ENCODE results near the gene ATP1A1.

Gene ATP1A1

DNA sequence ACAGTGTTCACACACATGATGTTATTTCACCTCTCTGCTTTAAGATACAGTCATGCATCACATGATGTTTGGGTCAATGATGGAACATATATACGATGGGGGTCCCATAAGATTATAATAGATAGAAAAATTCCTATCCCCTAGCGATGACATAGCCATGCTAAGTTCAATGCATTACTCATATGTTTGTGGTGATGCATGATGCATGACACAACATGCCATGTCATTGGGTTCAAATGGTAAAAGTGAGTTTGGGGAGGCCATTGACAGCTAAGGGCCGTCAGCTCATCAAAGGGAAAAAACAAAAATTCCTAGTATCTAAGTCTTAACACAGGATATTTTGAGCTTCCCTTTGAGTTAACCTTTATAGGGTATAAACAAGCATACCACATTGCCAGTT, 73.6 kb downstream of the ATP1A1 start:
- no peak for DNase-seq

DNA sequence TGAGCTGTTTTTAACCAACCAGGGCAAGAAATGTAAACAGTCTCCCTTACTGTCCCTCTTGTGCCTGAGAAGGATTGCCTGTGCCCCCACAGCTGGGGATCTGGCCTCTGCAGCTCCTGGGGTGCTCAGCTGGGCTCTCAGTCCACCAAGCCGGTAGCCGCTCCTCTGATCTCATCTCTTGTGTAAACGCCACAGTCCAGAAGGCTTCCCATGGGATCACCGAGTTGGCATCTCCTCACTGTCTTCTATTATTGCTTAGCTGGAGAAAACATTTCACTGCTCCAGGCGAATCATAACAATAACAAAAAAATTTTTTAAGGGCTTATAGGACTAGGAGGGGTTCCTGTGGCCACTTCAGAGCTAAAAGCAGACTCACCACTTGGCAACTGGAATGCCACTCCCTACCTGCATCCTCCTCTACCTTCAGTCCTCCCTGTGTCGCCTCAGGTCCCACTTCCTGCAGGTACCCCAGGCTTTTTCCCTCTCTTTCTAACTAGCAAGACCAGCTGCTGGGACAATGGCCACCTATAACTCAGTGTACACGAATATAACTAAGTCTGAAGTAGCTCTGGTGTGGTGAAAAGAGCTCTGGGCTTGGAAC, 75.8 kb downstream of the ATP1A1 start:
- DNase-seq: no peak

DNA sequence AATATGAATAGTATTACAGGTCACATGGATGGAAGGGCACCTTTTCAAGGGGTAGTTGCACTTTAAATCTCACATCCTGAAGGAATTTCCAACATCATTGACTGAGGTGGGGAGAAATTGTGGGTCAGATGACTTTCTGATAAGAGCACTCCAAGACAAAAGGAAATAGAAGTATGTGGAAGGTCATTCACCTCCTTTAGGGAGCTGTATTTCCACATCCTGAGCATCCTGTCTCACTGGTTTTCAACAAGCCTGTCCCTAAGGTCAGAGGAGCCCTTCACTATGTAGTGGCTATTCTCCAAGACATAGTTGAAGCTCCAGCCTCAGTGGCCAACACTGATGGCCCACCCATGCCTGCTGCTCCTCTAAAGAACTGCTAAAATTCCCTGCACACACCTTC, 76.5 kb downstream of the ATP1A1 start:
- DNase-seq: no peak

DNA sequence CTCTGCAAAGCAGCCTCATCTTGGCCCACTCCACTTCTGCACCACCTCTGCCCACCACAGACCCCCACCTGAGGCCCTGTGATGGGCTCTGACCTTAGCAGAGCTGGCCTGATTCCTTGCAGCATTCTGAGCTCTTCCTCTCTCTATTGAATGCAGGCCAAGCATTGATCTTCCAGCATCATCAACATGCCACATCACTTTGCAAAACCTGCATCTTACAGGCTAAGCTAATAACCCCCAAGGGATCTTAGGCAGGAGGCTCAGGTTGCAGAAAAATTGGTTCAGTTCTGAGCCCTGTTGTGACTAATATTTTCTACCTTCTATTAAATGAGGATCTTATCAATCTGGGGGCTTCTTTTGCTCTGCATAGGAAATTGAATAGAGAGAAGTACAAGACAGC, 78.7 kb downstream of the ATP1A1 start:
- no peak for DNase-seq

DNA sequence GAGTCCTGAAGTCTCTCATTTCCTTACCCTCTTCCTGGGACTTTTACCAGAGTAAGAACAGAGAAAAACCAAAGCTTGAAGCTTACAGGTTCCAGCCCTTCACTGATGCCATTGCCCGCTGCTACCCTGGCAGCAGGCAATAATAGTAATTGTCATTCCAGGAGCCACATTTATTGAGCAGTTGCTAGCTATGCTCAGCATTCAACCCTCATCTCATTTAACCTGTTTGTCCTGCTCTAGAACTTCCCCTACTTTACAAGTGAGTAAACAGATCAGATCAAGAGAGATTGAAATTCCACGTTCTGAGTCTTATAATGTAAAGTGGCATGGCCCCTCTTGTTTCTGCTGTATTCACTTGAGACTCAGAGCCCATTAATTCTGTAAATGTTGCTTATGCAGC, 80.4 kb downstream of the ATP1A1 start:
- DNase-seq: no peak

DNA sequence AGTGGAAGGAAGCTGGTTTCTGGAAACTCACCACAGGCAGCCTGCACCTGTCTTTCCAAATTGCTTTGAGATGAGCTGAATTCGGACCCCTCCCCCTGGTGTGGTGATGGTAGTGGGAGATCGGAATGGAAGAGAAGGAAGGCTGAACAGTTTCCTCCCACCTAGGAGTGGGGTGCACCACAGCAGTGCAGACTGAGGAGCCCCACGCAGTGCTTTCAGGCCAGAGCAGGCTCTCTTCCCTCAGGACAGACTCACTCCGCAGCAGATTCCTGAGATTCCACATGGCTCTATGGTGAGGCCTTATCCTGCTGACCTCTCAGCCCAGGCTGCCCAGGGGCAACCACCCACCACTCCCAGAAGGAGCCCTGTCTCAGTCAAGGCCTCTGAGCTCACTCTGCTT, 80.9 kb downstream of the ATP1A1 start:
- DNase-seq: no peak
